PFSK-1 (cell line): ENCODE results near the gene C19orf73.

ENCODE experiments used
- FOXP2 ChIP-seq: optimal IDR thresholded peaks from 2 replicates; pipeline ENCODE3; 2011; ENCODE audit warnings: borderline replicate concordance, control low read depth, inconsistent platforms; ENCODE audit not compliant: insufficient read depth; ENCODE audit errors: extremely low read length, extremely low read depth
- POLR2AphosphoS5 ChIP-seq: IDR thresholded peaks from 2 replicates; pipeline ENCODE4 v1.6.1; 2012; ENCODE audit warnings: low read depth, mild to moderate bottlenecking, control low read depth, low read length, moderate library complexity
- REST ChIP-seq, 2 experiments: IDR thresholded peaks; 2 replicates each; pipeline versions ENCODE4 v1.6.1 to v1.8.0; 2011 to 2012; ENCODE audit warnings: low read depth in 2 of 2, low read length in 2 of 2, control low read depth in 1 of 2, inconsistent platforms in 1 of 2, mild to moderate bottlenecking in 1 of 2, moderate library complexity in 1 of 2; ENCODE audit not compliant: insufficient read depth in 1 of 2
- SIN3A ChIP-seq: IDR thresholded peaks from 2 replicates; pipeline ENCODE4 v1.6.1; 2012; ENCODE audit warnings: mild to moderate bottlenecking, low read length, moderate library complexity, borderline replicate concordance; ENCODE audit not compliant: insufficient read depth
- TAF1 ChIP-seq: IDR thresholded peaks from 2 replicates; pipeline ENCODE4 v1.6.1; 2012; ENCODE audit warnings: low read length, control low read depth, borderline replicate concordance; ENCODE audit not compliant: insufficient read depth

- TF ChIP-seq SIN3A, result no peak
- TF ChIP-seq POLR2AphosphoS5, result no peak
- TF ChIP-seq REST (IDR thresholded peaks at IDR 0.05; ENCODE audit: insufficient read depth in 1 of 2, low read depth in 2 of 2, low read length in 2 of 2), result no peak
- no peak for TF ChIP-seq TAF1
- no peak for TF ChIP-seq FOXP2
Observed at GRCh38 chr19:49091391-49092038, 27.4 kb downstream of the C19orf73 start.
